Left forelimb (tissue), 1 donor: ENCODE measurements around the gene ZDHHC5.
"Not testable (repeated sequence)": the region's sequence is repeated elsewhere in the genome, so short reads cannot be mapped to it uniquely, and the experiment has no call there.

ENCODE experiments used
- DNase-seq: peaks from one replicate; pipeline ENCODE4 v3.0.0-alpha.2; 2018; ENCODE audit warnings: low spot score

ZDHHC5 gene

DNA sequence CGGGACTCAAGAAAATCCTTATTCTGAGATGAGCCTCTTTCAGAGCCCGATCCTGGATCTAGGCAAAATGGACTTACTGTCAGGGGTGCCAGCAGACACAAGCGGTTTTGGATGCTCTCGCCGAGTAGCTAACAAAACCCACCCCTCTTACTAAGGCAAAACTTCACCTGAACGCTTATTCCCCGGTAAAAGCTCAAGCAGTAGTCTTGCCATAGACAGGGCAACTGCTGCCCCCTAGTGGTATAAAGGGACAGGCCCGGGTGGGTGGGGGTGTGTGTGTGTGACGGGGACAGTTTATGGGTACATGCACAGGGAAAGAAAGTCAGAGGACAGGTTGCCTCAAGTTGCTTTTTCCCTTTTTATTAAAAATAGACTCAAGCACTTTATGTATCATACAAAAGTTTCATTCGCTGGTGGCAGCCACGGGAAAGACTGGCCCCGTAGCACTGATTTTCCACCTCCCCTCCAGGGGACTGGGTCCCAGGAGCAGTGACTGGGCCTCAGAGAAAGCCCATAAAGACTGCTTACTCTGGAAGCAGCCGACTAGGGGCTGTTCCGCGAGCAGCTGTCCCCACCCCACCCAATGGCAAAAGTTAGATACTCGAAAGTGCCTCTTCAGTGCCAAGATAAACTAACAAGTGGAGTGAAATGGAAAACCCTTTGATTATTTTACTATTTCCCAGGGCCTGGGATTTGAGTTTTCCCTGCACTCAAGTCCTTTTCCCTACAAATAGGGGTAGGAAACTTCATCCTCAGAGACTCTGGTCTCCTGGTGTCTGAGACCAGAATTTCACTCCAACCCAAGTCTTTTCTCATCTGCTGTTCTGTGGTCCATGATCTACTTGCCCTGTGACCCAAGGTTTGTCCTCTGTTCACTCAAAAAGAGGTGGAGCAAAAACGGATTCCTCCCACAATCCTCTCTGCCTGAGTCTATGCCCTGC lies 22.9 kb upstream of the ZDHHC5 start:
- DNase-seq = peak; percentile 82

DNA sequence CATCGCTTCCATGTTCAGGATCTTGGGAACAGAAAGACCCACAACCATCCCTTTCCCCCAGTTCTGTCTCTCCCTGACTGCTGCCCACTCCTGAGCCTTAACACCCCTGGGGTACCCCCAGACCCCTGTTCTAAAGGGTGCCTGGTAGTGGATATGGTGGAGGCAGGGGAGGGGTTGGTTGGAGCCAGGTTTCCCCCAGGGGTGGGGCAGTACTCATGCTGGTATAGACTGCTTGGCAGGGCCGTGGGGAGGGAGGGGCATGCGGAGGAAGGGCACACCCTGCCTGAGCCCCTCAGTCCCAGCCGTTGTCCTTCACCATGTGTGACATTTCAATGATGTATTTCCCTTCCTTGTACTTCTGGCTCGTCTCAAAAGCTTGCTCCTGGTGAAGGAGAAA lies 22.2 kb upstream of the ZDHHC5 start:
- no peak for DNase-seq

DNA sequence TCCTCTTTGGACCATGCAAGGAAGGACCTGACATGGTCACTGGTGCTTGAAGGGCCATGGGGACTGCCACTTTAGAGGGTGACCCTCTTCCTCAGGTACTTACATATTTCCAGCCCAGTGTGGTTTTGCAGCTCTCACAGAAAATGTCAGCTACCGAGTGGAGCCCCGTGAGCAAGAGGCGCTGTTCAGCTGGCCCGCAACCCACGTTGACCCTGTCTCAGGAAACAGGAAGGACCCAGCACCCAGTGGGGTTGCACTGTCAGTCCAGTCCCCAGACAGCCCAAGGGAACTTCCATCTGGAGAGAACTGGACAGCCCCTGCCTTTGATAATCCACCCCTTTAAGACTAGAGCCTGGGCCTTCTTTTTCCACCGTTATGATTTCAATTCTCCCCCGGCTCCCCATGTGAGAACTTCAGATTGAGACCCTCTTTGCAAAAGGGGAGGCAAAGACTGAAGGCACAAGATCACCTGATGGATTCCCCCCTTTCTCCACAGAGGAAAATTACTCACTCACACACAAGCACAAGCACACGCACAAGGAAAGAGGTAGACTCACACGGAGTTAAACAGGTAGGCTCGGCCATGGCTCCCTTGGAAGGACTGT lies 21.6 kb upstream of the ZDHHC5 start:
- DNase-seq = no peak

DNA sequence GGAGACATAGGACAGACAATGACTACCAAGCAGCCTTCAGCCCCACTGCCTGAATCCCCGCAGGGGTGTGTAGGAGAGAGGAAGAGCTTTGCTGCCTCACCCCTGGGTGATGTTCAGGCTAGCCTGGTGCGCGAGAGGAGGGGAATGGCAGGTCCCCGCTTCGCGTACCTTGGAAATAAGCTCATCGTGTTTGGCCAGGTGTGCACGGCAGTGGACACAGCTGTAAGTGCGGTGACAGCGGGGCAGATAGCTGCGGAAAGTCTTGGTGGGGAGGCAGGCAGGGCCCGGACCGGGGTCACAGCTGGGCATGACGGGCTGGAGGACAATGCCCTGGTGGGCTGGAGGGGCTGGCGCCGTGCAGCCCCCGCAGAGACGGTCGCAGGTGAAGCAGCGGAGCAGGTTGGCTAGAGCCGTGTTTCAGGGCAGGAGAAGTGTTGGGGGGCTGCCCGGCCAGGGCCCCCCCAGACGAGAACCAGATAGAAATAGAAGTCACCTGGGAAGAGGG lies 21.1 kb upstream of the ZDHHC5 start:
- no peak for DNase-seq

DNA sequence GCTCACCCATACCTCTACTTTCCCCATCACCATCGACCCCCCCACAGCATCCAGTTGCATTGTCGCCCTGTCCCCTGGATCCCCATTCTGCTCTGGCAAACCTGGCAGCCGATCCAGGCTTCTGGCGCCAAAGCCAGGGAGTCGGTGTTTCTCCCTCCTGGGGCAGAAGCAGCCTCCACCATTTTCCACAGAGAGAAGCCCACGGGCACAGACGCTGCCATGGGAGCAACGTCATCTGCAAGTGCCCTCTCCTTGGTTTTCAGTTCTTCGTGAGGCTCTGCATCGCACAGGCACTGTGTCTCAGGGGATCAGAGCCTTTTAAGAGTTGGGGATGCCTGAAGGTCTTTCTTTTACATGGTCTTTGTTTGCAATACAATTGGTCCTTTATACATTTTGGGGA lies 20.5 kb upstream of the ZDHHC5 start:
- DNase-seq = no peak

DNA sequence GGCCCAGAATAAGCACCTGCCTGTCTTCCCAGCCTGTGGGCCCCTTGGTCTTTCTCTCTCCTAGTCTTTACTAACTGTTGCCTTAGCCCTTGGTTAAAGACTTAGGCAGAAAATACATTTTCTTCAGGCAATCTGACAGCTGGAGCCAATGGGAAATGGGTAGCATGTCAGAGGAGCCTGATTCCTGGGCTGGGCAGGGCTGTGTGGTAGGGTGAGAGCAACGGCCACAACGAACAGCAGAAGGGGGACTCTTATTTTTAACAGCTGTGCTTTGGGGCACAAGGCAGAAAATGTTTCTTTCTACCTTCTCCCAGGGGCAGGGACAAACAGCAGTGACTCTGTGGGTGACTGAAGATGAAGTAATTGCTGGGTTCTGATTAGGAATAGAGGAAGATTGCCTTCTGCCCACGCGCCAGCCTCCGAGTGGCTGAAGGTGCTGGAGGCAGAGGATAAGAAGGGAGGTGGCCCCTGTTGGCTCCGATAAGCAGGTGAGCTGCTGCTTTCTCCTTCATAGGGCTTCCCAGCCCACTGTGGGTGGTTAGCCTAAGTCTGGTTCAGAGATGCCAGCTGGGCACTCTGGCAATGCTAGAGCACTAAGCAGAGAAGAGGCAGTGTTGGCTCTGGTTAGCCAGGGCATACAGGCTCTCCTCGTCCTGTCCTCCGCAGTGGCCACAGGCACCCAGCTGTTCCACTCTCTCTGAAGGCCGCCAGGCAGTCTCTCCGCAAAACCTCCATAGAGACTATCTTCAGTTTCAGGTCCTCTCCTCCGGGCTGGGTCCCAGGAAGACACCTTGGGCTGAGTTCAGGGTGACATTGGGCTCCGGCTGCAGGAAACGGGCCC lies 19.7 kb upstream of the ZDHHC5 start:
- no peak for DNase-seq

DNA sequence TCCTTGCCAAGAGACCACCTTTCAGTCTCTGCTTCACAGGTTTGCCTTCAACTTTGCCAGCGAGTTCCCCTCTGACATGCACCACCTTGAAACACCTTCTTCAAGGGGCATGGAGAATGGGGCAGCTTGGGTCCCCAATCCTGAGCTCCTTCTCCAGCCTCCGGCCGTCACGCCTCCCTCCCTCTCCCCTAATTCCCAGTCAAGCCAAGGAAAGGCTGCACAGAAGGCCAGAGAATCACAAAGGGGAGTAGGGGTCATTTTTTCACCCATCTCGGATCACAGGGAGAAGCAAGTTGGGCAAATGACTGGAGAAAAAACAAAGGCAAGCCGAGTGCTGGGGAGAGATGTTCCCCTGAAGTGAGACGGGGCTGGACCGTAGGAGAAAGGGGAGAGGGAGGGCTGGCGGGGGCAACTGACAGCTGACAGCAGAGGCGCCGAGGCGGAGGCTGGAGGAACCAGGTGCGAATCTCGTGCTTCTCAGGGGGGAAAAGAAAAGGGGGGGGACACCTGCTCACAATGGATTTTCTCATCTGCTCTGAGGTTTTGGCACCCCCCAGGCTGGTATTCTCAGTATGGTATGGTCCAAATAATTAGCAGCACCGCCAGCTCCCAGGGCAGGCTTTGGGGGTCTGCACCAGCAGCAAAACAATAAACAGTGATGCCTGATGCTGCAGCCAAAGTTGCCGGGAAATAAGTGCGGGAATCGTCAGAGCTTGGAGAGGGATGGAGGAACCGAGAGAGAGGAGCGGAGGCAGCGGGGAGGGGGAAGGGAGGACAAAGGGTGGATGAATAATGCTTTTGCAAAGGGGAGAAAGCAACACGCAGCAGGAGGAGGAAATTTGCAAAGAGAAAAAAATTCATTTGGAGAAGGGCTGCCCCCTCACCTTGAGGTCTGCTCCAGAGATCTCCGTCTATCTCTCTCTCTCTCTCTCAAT lies 18.8 kb upstream of the ZDHHC5 start:
- no peak for DNase-seq

DNA sequence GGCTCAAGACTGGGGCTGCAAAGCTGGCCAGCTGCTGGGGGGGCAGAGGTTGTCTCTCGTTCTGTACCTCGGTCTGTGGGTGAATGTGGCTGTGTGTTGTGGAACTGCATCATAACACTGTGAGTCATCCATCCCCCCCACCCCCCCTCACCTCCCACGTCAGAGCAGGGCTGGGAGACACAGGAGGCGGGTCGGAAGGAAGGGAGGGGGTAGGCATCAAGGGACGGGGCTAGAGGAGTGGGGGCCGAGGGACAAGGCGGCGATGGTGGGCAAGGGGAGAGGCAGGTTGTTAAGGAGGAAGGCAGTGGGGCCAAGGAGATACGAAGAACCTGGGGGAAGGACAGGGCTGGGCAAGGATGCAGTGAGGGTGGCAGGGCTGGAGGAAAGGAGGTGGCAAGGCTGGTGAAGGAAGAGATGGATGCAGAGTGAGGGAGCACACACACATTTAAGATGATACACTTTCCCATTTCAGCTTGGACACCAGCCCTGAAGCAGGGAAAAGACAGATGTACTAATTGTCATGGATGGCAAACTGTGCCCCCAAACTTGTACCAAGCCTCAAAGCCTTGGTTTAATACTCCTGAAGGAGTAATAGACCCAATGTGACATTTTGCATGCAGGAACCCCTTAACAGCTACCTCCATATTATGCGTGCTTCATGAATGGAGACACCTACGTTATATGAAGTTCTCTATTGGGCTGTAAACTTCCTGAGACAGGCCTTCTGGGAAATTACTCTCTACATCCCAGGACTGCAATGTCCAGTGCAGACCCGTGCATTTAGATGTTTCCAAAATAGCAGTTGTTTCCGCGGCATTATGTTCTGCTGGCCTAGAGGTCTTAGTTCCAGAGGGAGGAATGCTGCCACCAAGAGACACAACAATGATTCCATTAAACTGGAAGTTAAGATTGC lies 17.8 kb upstream of the ZDHHC5 start, which contains the start of gene YPEL4:
Gene YPEL4 (minus strand): TSS at position 87 of the 913 bp plus-strand sequence. CDS start 2,805 bp downstream, outside the sequence.
- DNase-seq = peak; percentile 87

DNA sequence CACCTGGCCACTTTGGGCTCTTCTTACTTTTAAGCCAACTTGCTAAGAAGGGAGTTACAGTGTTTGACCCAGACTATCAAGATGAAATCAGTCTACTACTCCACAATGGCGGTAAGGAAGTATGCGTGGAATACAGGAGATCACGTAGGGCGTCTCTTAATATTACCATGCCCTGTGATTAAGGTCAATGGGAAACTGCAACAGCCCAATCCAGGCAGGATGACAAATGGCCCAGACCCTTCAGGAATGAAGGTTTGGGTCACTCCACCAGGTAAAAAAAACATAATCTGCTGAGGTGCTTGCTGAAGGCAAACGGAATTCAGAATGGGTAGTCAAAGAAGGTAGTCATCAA lies 17.2 kb upstream of the ZDHHC5 start:
- DNase-seq = no peak

DNA sequence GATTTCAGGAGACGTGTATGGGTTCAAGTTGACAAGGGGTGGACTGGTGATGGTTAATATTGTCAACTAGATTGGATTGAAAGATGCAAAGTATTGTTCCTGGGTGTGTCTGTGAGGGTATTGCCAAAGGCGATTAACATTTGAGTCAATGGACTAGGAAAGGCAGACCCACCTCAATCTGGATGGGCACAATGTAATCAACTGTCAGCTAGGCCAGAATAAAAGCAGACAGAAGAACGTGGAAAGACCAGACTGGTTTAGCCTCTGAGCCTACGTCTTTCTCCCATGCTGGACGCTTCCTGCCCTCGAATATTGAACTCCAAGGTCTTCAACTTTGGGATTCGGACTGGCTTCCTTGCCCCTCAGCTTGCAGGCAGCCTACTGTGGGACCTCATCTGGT lies 16.5 kb upstream of the ZDHHC5 start:
- DNase-seq = no peak

DNA sequence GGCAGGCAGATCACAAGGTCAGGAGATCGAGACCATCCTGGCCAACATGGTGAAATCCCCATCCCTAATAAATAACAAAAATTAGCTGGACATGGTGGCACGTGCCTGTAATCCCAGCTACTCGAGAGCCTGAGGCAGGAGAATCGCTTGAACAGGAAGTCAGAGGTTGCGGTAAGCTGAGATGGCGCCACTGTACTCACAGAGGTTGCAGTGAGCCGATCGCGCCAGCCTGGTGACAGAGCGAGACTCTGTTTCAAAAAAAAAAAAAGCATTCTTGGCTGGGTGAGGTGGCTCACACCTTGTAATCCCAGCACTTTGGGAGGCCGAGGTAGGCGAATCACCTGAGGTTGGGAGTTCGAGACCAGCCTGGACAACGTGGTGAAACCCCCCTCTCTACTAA lies 15.7 kb upstream of the ZDHHC5 start:
- DNase-seq = not testable (repeated sequence)

DNA sequence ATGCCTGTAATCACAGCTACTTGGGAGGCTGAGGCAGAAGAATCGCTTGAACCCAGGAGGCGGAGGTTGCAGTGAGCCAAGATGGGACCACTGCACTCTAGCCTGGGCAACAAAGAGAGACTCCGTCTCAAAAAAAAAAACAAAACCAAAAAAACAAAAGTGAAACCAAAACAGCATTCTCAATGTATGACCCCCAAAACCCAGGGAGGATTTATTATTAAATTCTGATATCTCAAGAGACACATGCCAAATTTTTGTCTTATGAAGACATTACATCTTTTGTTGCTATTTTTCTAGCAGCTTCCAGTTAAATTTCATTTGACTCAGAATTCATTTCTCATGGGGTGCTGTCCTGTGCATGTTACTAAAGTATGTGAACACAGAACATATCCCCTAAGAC lies 15.3 kb upstream of the ZDHHC5 start:
- DNase-seq = no peak

DNA sequence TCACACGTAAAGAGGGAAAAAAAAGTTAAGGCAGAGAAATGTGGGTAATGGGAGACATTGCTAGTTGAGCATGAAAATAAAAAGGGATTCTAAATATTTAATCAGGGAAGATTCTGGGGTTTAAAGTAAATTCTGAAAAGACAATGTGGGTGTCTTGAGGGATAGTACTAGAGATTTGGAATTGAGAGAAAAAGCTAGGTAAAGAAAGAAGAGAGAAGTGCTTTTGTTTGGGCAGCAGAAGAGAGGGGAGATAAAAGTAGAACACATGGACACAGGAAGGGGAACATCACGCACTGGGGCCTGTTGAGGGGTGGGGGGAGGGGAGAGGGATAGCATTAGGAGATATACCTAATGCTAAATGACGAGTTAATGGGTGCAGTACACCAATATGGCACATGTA lies 14.8 kb upstream of the ZDHHC5 start:
- DNase-seq = no peak

DNA sequence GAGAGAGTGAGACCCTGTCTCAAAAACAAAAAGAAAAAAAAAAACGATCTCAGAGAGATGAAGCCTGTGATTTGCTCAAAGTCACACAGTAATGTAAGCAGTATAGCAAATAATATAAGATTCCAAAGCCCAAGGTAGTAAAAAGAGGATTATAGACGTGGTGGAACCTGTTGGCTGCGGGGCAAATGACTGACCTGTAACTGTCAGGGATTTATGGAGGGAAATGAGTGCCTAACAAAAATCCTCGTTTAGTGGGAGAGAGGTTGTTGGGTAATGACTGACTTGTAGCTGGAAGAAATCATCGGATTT lies 11.1 kb upstream of the ZDHHC5 start:
- peak; percentile 4 for DNase-seq

DNA sequence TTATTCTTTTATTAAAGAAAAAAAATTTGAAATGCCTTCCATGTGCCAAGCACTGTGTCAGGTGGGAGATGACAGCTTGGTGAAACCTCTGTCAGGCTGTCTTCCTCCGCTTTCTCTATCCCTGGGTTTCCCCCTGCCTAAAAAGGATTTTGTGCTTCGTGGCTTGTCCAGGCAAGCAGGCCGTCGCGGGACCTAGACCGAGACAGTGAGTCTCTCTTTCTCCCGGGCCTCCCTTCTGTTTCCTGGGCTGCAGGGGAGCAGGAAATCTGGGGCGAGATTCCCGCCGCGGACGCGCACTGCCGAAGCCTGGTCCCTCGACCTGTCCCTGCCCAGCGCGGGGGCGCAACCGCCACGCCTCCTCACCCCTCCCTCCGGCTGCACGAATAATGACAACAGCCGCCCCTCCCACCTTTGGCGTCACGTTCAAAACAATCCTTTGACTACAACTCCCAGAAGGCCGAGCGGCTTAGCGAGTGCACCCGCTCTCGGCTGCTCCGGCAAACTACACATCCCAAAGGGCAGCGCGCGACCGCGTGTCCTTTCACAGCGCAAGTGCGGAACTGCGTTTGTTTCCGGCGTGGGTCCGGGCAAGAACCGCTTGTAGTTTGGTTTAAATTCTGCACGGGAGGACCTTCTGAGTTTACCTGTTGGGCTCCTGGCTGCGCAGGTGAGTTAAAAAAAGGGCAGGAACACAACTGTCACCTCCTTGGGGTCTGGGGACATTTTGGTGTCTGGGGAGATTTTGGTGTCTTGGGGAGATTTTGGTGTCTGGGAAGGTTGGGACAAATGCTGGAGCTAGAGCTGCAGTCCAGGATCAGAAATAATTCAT lies 10.5 kb upstream of the ZDHHC5 start, which contains the start of gene CLP1:
Gene CLP1 (plus strand): TSS at position 569 of the 829 bp plus-strand sequence. CDS start 1,715 bp downstream, outside the sequence.
- peak; percentile 99 for DNase-seq

DNA sequence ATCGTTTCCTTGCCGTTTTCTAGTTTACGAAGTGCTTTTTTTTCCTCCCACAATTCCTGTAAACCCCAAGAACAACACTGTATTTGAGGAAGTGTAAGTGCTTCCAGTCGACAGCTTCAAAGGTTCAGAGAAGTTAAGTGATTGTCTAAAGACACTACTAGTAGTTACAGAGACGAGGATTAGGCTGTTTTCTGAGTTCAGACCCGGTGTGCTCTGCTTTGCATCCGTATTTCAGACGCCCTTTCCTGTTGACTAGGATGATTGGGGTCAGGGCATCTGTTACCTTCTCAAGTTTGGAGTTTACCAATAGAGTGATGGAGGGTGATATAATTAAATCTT lies 9.9 kb upstream of the ZDHHC5 start:
- DNase-seq = peak; percentile 14

DNA sequence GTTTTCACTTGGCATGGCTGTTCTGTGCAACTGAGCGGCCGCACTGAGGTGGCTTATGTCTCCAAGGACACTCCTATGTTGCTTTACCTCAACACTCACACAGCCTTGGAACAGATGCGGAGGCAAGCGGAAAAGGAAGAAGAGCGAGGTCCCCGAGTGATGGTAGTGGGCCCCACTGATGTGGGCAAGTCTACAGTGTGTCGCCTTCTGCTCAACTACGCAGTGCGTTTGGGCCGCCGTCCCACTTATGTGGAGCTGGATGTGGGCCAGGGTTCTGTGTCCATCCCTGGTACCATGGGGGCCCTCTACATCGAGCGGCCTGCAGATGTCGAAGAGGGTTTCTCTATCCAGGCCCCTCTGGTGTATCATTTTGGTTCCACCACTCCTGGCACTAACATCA lies 8.2 kb upstream of the ZDHHC5 start:
- peak; percentile 36 for DNase-seq

DNA sequence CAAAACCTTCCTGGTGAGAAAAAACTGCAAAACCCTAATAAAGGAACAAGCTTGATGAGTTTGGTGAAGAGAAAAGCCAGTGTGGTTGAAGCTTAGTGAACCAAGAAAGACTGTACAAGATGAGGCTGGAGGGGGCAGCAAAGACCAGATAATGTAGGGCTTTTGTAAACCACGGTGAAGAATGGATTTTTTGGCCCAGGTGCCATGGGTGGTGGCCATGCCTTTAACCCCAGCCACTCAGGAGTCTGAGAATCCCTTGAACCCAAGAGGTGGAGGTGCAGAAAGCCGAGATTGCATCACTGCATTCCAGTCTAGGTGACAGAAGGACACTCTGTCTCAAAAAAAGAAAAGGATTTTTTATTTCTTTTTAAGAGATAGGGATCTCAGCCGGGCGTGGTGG lies 5.0 kb upstream of the ZDHHC5 start:
- no peak for DNase-seq

DNA sequence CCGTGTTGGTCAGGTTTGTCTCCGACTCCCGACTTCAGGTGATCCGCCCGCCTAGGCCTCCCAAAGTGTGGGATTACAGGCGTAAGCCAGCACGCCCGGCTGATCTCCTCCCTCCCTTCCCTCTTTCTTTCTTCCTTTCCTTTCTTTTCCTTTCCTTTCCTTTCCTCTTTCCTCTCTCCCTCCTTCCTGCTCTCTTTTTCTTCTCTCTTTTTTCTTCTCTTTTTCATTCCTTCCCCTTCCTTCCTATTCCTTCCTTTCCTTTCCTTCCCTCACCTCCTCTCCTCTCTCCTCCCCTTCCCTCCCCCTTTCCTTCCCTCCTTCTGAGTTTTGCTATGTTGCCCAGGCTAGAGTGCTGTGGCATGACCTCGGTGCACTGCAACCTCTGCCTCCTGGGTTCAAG lies 3.9 kb upstream of the ZDHHC5 start:
- no peak for DNase-seq
